Right ventricle myocardium superior (tissue), 1 donor: ENCODE results near the gene PCNX4. TPM values are rescaled to one million over a fixed set of nuclear protein-coding genes. Genes with fewer than 3 reads are reported as not detected.

Experiments used
- ATAC-seq: fragments of 200-7000 bp; cut with Tn5 transposase; one replicate; pipeline ENCODE4 v1.9.1; 2020; ENCODE audit warnings: mild to moderate bottlenecking; ENCODE audit not compliant: poor library complexity
- DNase-seq: peaks from one replicate; pipeline ENCODE4 v3.0.0-alpha.2; 2020
- intact Hi-C: fragments of 100-400 bp; cut with DNase I; formaldehyde crosslinking; loops from one replicate; pipeline ENCODE4 v1.11.2; 2022
- total RNA-seq: library from RNA; stranded (reverse); fragmentation: NEBNext Ultra II Directional; extraction: Animal tissue kit (Norgen Biotek cat#: 25700); gene quantifications from one replicate; pipeline ENCODE4 v1.2.1, GENCODE V29; 2021
- donor health status: DM: no; HTN: yes; CAD: no; lungs with severe emphysema.

The PCNX4 gene
- total RNA-seq, 1 donor from 2014 or later = 18.6 TPM

- ATAC-seq = peak; percentile 77
- no peak for DNase-seq
- intact Hi-C loops = no loop called here
Observed at GRCh38 chr14:60215127-60215444, 123.4 kb downstream of the PCNX4 start.

- no peak for ATAC-seq
- DNase-seq = no peak
- intact Hi-C loops = no loop called here
Observed at GRCh38 chr14:60215520-60216420, 124.0 kb downstream of the PCNX4 start.

- intact Hi-C loops = no loop called here
- DNase-seq (no peak), ATAC-seq (peak; percentile 38)
Observed at GRCh38 chr14:60217713-60218112, 126.0 kb downstream of the PCNX4 start.

Other genes starting within 250 kb of the PCNX4 start
- 1.1 TPM for gene RTN1, start 221.1 kb upstream of the PCNX4 start, total RNA-seq
- gene LRRC9, start 171.8 kb upstream of the PCNX4 start, total RNA-seq = not detected
- gene DHRS7, start 73.5 kb downstream of the PCNX4 start, total RNA-seq = 34.4 TPM
- 116 TPM for gene PPM1A, start 157.3 kb downstream of the PCNX4 start, total RNA-seq